22Rv1 (cell line): Measurements from ENCODE around the gene RAB40B.

Experiments used
- H3K27ac ChIP-seq: fragments of 450-650 bp; 2 replicates; pipeline ENCODE4 v1.5.1; 2017
- ZFX ChIP-seq: fragments of 450-650 bp; IDR thresholded peaks from 2 replicates; pipeline ENCODE4 v1.6.1; 2017; ENCODE audit warnings: antibody characterized with exemption, borderline replicate concordance
- TF ChIP-seq, protein P1 (sequence below): fragments of 450-650 bp; IDR thresholded peaks from 2 replicates; pipeline ENCODE4 v1.5.1; 2017; ENCODE audit warnings: mild to moderate bottlenecking

Gene RAB40B

GRCh38 chr17:82615084-82616020 is 83.1 kb downstream of the RAB40B start:
- no peak overlapping the region for H3K27ac ChIP-seq
- TF ChIP-seq, protein P1, sequence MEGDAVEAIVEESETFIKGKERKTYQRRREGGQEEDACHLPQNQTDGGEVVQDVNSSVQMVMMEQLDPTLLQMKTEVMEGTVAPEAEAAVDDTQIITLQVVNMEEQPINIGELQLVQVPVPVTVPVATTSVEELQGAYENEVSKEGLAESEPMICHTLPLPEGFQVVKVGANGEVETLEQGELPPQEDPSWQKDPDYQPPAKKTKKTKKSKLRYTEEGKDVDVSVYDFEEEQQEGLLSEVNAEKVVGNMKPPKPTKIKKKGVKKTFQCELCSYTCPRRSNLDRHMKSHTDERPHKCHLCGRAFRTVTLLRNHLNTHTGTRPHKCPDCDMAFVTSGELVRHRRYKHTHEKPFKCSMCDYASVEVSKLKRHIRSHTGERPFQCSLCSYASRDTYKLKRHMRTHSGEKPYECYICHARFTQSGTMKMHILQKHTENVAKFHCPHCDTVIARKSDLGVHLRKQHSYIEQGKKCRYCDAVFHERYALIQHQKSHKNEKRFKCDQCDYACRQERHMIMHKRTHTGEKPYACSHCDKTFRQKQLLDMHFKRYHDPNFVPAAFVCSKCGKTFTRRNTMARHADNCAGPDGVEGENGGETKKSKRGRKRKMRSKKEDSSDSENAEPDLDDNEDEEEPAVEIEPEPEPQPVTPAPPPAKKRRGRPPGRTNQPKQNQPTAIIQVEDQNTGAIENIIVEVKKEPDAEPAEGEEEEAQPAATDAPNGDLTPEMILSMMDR: peak; percentile 35
- no peak for TF ChIP-seq ZFX

DNA sequence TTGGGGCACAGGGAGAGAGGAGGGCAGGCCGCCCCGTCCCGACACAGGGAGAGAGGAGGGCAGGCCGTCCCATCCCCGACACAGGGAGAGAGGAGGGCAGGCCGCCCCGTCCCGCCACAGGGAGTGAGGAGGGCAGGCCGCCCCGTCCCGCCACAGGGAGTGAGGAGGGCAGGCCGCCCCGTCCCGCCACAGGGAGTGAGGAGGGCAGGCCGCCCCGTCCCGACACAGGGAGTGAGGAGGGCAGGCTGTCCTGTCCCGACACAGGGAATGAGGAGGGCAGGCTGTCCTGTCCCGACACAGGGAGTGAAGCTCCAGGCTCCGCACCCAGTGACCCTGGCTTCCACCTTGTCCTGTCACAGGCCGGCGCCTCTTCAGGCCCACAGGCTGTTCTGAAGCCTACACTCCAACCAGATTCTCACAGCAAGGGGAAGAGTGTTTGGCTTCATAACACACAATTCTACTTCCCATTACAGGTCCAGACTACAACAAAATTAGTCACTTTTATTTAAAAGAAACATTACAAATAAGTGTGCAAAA is 84.3 kb downstream of the RAB40B start:
- TF ChIP-seq, protein P1: no peak
- TF ChIP-seq ZFX: no peak

GRCh38 chr17:82613283-82614094 is 85.0 kb downstream of the RAB40B start:
- H3K27ac ChIP-seq: no peak overlapping the region
- TF ChIP-seq, protein P1: no peak
- TF ChIP-seq ZFX: no peak

More for the DNA sequence above, 84.3 kb downstream of the RAB40B start:
- no peak overlapping the region for H3K27ac ChIP-seq

DNA sequence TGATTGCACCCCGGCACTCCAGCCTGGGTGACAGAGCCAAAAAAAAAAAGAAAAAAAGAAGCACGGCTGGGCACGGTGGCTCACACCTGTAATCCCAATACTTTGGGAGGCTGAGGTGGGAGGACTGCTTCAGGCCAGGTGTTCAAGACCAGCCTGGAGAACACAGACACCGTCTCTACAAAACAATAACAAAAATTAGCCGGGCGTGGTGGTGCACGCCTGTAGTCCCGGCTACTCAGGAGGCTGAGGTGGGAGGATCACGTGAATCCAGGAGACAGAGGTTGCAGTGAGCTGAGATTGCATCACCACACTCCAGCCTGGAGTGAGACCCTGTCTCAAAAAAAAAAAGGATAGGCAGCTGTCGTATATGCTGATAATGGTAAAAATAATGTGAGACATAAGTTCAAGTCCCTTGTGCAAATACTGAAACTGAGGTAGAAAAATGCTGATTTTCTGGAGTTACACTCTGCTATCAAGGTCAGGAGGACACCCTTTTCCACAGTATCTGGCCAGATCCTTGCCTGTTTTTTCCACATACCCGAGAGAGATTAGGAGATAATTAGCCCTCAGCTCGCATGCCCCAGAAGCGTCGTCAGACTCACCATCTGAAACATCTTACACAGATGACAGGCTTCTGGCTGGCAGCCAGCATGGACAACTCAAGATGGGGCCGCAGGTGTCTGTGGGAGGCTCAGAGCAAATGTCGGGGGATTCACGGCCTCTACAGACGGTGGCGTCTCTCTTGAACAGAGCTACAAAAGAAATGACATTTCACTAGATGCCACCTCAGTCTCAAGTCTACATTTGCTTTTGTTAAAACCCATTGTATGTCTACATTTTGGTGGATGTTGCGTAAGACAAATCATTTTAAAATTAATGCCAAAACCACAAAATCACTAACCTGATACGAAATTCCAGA is 87.1 kb downstream of the RAB40B start:
- TF ChIP-seq ZFX: no peak
- TF ChIP-seq, protein P1: no peak
- no peak overlapping the region for H3K27ac ChIP-seq

- H3K27ac ChIP-seq: peak overlapping the region; percentile 14
Measured at GRCh38 chr17:82609655-82610054, 88.8 kb downstream of the RAB40B start.

DNA sequence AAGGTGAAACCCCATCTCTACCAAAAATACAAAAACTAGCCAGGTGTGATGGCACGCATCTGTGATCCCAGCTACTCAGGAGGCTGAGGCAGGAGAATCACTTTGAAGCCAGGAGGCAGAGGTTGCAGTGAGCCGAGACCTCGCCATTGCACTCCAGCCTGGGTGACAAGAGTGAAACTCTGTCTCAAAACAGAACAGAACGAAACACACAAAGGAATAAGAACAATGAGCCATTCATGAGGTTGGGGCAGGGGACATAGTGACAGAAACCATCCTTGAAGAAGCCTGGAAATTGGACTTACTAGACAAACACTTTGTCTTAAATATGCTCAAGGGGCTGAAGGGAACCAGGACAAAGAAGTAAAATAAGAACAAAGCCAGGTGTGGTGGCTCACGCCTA is 89.7 kb downstream of the RAB40B start:
- no peak for TF ChIP-seq ZFX
- TF ChIP-seq, protein P1: no peak
- H3K27ac ChIP-seq: peak overlapping the region; percentile 14

More at GRCh38 chr17:82609655-82610054, 88.8 kb downstream of the RAB40B start:
- TF ChIP-seq ZFX: no peak
- TF ChIP-seq, protein P1: no peak
